H9 (cell line): ENCODE measurements around the gene PALM3. TPM values are rescaled to one million over a fixed set of nuclear protein-coding genes. Genes with fewer than 3 reads are reported as not detected.

Source experiments
- DNase-seq: peaks from one replicate; pipeline ENCODE4 v3.0.0-alpha.2; 2017
- H2AFZ ChIP-seq: one replicate; pipeline ENCODE4 v1.6.1; 2013; ENCODE audit warnings: mild to moderate bottlenecking, low read length, control low read depth, moderate library complexity
- H2AK5ac ChIP-seq: 2 replicates; pipeline ENCODE4 v1.6.1; 2013; ENCODE audit warnings: low read length, control low read depth, mixed read lengths; ENCODE audit not compliant: insufficient read length
- H2BK120ac ChIP-seq: one replicate; pipeline ENCODE4 v1.6.1; 2013; ENCODE audit warnings: low read depth, mild to moderate bottlenecking, low read length, control low read depth, inconsistent platforms; ENCODE audit not compliant: poor library complexity, severe bottlenecking
- H2BK12ac ChIP-seq: 2 replicates; pipeline ENCODE4 v1.6.1; 2013; ENCODE audit warnings: low read length, control low read depth, mixed read lengths, low read depth; ENCODE audit not compliant: insufficient read length
- H2BK15ac ChIP-seq: 2 replicates; pipeline ENCODE4 v1.6.1; 2013; ENCODE audit warnings: low read depth, low read length, control low read depth
- H2BK20ac ChIP-seq: one replicate; pipeline ENCODE4 v1.6.1; 2013; ENCODE audit warnings: low read depth, mild to moderate bottlenecking, low read length, control low read depth, inconsistent platforms; ENCODE audit not compliant: poor library complexity, severe bottlenecking
- H2BK5ac ChIP-seq: 2 replicates; pipeline ENCODE4 v1.6.1; 2013; ENCODE audit warnings: low read length, control low read depth, mixed read lengths; ENCODE audit not compliant: insufficient read length
- H3K14ac ChIP-seq: 2 replicates; pipeline ENCODE4 v1.6.1; 2013; ENCODE audit warnings: low read length, control low read depth; ENCODE audit not compliant: insufficient read depth
- H3K18ac ChIP-seq: 2 replicates; pipeline ENCODE4 v1.6.1; 2013; ENCODE audit warnings: low read depth, mild to moderate bottlenecking, mixed read lengths, low read length, control low read depth; ENCODE audit not compliant: insufficient read length
- H3K23ac ChIP-seq: 2 replicates; pipeline ENCODE4 v1.6.1; 2013; ENCODE audit warnings: low read length, control low read depth, mixed read lengths, low read depth; ENCODE audit not compliant: insufficient read length
- H3K23me2 ChIP-seq: 2 replicates; pipeline ENCODE4 v1.6.1; 2013; ENCODE audit warnings: low read depth, mild to moderate bottlenecking, mixed read lengths, low read length, control low read depth; ENCODE audit not compliant: insufficient read length, poor library complexity, severe bottlenecking
- H3K27ac ChIP-seq: 2 replicates; pipeline ENCODE4 v1.5.1; 2013; ENCODE audit warnings: low read length, control low read depth, mixed read lengths, low read depth; ENCODE audit not compliant: insufficient read length
- H3K27me3 ChIP-seq: 2 replicates; pipeline ENCODE4 v1.6.1; 2013; ENCODE audit warnings: low read length, control low read depth, inconsistent platforms; ENCODE audit not compliant: insufficient read depth
- H3K4ac ChIP-seq: 2 replicates; pipeline ENCODE4 v1.6.1; 2013; ENCODE audit warnings: low read depth, mild to moderate bottlenecking, control low read depth, inconsistent platforms, low read length, moderate library complexity
- H3K4me1 ChIP-seq: 2 replicates; pipeline ENCODE4 v1.6.1; 2013; ENCODE audit warnings: low read length, control low read depth, inconsistent platforms; ENCODE audit not compliant: insufficient read depth
- H3K4me2 ChIP-seq: 2 replicates; pipeline ENCODE4 v1.6.1; 2013; ENCODE audit warnings: low read length, control low read depth, mixed read lengths; ENCODE audit not compliant: insufficient read length, insufficient read depth
- H3K56ac ChIP-seq: 2 replicates; pipeline ENCODE4 v1.6.1; 2013; ENCODE audit warnings: low read depth, mild to moderate bottlenecking, mixed read lengths, low read length, control low read depth; ENCODE audit not compliant: insufficient read length
- H3K79me1 ChIP-seq: 2 replicates; pipeline ENCODE4 v1.6.1; 2013; ENCODE audit warnings: low read depth, mild to moderate bottlenecking, moderate library complexity, low read length, control low read depth, inconsistent platforms; ENCODE audit not compliant: insufficient read depth, poor library complexity, severe bottlenecking
- H3K79me2 ChIP-seq: 2 replicates; pipeline ENCODE4 v1.6.1; 2013; ENCODE audit warnings: low read length, control low read depth, inconsistent platforms; ENCODE audit not compliant: insufficient read depth
- H3K9ac ChIP-seq: 2 replicates; pipeline ENCODE4 v1.6.1; 2013; ENCODE audit warnings: low read length, control low read depth, mixed read lengths; ENCODE audit not compliant: insufficient read length; ENCODE audit errors: extremely low read depth
- H3K9me3 ChIP-seq: one replicate; pipeline ENCODE4 v1.6.1; 2013; ENCODE audit warnings: low read depth, low read length, inconsistent platforms; ENCODE audit not compliant: control insufficient read depth
- H3T11ph ChIP-seq: one replicate; pipeline ENCODE4 v1.6.1; 2013; ENCODE audit warnings: mild to moderate bottlenecking, low read length, control low read depth, inconsistent platforms
- H4K20me1 ChIP-seq: one replicate; pipeline ENCODE4 v1.6.1; 2013; ENCODE audit not compliant: control insufficient read depth, insufficient read length, insufficient read depth
- H4K5ac ChIP-seq: 2 replicates; pipeline ENCODE4 v1.6.1; 2013; ENCODE audit warnings: low read depth, mild to moderate bottlenecking, mixed read lengths, low read length, control low read depth; ENCODE audit not compliant: insufficient read length
- H4K8ac ChIP-seq: replicated peaks from 2 replicates; pipeline ENCODE4 v1.6.1; 2013; ENCODE audit warnings: low read length, control low read depth, mixed read lengths, low read depth; ENCODE audit not compliant: insufficient read length
- H4K91ac ChIP-seq: 2 replicates; pipeline ENCODE4 v1.6.1; 2013; ENCODE audit warnings: low read depth, mild to moderate bottlenecking, moderate library complexity, mixed read lengths, low read length, control low read depth; ENCODE audit not compliant: insufficient read length
- H3K27ac Mint-ChIP-seq, 3 experiments: 2 replicates in 2 of 3; 3 replicates in 1 of 3; pipeline ENCODE4 v1.8.0; 2020 to 2021; ENCODE audit warnings: mixed read lengths in 3 of 3, mild to moderate bottlenecking in 1 of 3, moderate library complexity in 1 of 3
- H3K27me3 Mint-ChIP-seq: 2 replicates; pipeline ENCODE4 v1.8.0; 2021; ENCODE audit warnings: low read depth, mild to moderate bottlenecking, moderate library complexity, mixed read lengths
- H3K36me3 Mint-ChIP-seq, 3 experiments: 2 replicates in 2 of 3; 3 replicates in 1 of 3; pipeline ENCODE4 v1.8.0; 2020 to 2021; ENCODE audit warnings: low read depth in 3 of 3, mixed read lengths in 3 of 3; ENCODE audit not compliant: insufficient read depth in 1 of 3
- H3K4me1 Mint-ChIP-seq, 2 experiments: 2 replicates each; pipeline ENCODE4 v1.8.0; 2020; ENCODE audit warnings: mixed read lengths in 2 of 2
- H3K4me3 Mint-ChIP-seq, 2 experiments: 2 replicates in 1 of 2; 3 replicates in 1 of 2; pipeline ENCODE4 v1.8.0; 2020 to 2021; ENCODE audit warnings: mild to moderate bottlenecking in 2 of 2, mixed read lengths in 2 of 2, moderate library complexity in 1 of 2
- H3K9me3 Mint-ChIP-seq, 2 experiments: 2 replicates in 1 of 2; 3 replicates in 1 of 2; pipeline ENCODE4 v1.8.0; 2020; ENCODE audit warnings: mild to moderate bottlenecking in 2 of 2, mixed read lengths in 2 of 2, moderate library complexity in 1 of 2
- WGBS: extraction: QIAGEN DNeasy Blood & Tissue Kit; methylation state at CpG from one replicate; pipeline ENCODE4 v1.1.7; 2013; ENCODE audit warnings: missing lambda C conversion rate, low lambda C conversion rate, mixed read lengths; ENCODE audit not compliant: insufficient read length; ENCODE audit errors: extremely low coverage; 5-methylcytosine and 5-hydroxymethylcytosine counted together
- total RNA-seq: library from RNA; stranded (reverse); gene quantifications from 2 replicates; pipeline ENCODE4 v1.2.1, GENCODE V29; 2021
- TF ChIP-seq, protein P1 (sequence below): fragments of 200-600 bp; sonication (generic); conservative IDR thresholded peaks from 3 replicates; pipeline ENCODE4 v1.8.0; 2021; ENCODE audit warnings: antibody characterized with exemption, mild to moderate bottlenecking

The PALM3 gene
- total RNA-seq, 1 experiment from 2014 or later, result 11.5 TPM

DNA sequence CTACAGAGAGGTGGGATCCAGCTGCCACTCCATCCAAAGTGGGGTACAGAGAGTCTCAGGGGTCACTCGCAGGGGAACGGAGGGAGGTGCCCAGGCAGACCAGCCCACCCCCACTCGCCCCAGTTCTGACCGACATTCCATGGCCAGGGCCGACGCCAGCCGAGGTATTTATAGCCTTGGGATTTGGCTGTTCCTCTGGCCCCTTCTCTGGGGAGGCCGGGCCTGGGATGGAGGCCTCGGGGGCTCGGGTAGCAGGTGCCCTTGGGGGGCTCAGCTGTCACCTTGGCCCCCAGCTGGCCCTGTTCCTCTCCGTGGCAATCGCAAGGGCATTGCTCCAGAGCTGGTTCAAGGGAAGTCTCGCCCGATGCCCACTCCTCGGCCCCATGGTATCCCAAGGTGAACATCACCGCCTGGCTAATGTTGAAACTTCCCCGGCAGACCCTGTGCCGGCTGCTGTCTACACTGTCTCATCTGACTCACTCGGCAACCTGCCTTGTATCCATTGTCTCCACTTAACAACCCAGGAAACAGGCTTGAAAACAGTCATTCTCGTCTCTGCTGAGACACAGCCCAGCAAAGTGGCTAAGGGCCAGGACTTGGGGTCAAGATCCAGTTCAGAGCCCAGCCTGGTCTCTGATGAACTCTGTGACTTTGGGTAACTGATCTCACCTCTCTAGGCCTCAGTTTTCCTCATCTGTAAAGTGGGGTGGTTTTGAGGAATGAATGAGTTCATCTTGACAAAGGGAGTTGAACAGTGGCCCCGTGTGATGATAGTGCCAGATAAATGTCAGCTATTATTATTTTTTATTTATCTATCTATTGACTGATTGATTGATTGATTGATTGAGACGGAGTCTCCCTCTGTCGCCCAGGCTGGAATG, 45.9 kb upstream of the PALM3 start:
- H3K23ac ChIP-seq, result no peak overlapping the region
- no peak overlapping the region for H4K91ac ChIP-seq
- no peaks in the 10 kb centered on the region for H3K79me1 ChIP-seq
- H3K27me3 Mint-ChIP-seq, result no peaks in the 10 kb centered on the region
- H3T11ph ChIP-seq, result no peak overlapping the region
- no peaks in the 10 kb centered on the region for H3K23me2 ChIP-seq
- no peak overlapping the region for H2BK5ac ChIP-seq
- H2BK15ac ChIP-seq, result no peak overlapping the region
- no peak overlapping the region for H2BK12ac ChIP-seq
- no peak overlapping the region for H3K4ac ChIP-seq
- H3K36me3 Mint-ChIP-seq, result peaks cover 2 to 11% (median 3%) of the 10 kb centered on the region in 3 experiments; a peak in 3 of 7 replicates
- H4K20me1 ChIP-seq, result no peaks in the 10 kb centered on the region
- TF ChIP-seq, protein P1, sequence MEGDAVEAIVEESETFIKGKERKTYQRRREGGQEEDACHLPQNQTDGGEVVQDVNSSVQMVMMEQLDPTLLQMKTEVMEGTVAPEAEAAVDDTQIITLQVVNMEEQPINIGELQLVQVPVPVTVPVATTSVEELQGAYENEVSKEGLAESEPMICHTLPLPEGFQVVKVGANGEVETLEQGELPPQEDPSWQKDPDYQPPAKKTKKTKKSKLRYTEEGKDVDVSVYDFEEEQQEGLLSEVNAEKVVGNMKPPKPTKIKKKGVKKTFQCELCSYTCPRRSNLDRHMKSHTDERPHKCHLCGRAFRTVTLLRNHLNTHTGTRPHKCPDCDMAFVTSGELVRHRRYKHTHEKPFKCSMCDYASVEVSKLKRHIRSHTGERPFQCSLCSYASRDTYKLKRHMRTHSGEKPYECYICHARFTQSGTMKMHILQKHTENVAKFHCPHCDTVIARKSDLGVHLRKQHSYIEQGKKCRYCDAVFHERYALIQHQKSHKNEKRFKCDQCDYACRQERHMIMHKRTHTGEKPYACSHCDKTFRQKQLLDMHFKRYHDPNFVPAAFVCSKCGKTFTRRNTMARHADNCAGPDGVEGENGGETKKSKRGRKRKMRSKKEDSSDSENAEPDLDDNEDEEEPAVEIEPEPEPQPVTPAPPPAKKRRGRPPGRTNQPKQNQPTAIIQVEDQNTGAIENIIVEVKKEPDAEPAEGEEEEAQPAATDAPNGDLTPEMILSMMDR, result no peak
- no peak overlapping the region for H4K8ac ChIP-seq
- H3K4me2 ChIP-seq, result no peak overlapping the region
- H3K27ac ChIP-seq, result no peak overlapping the region
- H3K27ac Mint-ChIP-seq, result peak overlapping the region in 2 of 3 experiments; percentile 55 to 83; a peak in 1 of 7 replicates
- H3K56ac ChIP-seq, result no peak overlapping the region
- H3K27me3 ChIP-seq, result no peaks in the 10 kb centered on the region
- no peak overlapping the region for H2BK20ac ChIP-seq
- DNase-seq, result no peak
- H2AK5ac ChIP-seq, result no peak overlapping the region
- H3K18ac ChIP-seq, result no peak overlapping the region
- peaks cover 2% of the 10 kb centered on the region; the same call in 1 of the 2 replicates for H3K4me1 ChIP-seq
- no peak overlapping the region for H2BK120ac ChIP-seq
- no peak overlapping the region for H3K4me3 Mint-ChIP-seq
- no peak overlapping the region for H2AFZ ChIP-seq
- H3K9me3 Mint-ChIP-seq, result no peaks in the 10 kb centered on the region
- no peak overlapping the region for H3K9ac ChIP-seq
- H3K79me2 ChIP-seq, result no peaks in the 10 kb centered on the region
- WGBS, result no CpG with 5 or more reads among the region's 23 CpGs
- peaks cover 10 to 12% of the 10 kb centered on the region in 2 experiments for H3K4me1 Mint-ChIP-seq
- H3K14ac ChIP-seq, result no peak overlapping the region
- no peaks in the 10 kb centered on the region for H3K9me3 ChIP-seq
- H4K5ac ChIP-seq, result no peak overlapping the region
